ENCODE data around the gene ERICH2.

The ERICH2 gene

GRCh38 chr2:170820757-170821530 is 50.8 kb downstream of the ERICH2 start:
- no peak for DNase-seq (ENCODE audit: low read depth in 2 of 2)
- no peak for TF ChIP-seq CTCF (IDR thresholded peaks at IDR 0.05; ENCODE audit: low read depth, low read length)
- no peak overlapping the region for H3K4me3 ChIP-seq (replicated peaks in 1 of 2; ENCODE audit: low read depth in 2 of 2, low read length in 2 of 2)

GRCh38 chr2:170821531-170822289 is 51.5 kb downstream of the ERICH2 start:
- no peak overlapping the region for H3K4me3 ChIP-seq (replicated peaks in 1 of 2; ENCODE audit: low read depth in 2 of 2, low read length in 2 of 2)
- no peak for DNase-seq (ENCODE audit: low read depth in 2 of 2)
- TF ChIP-seq CTCF (IDR thresholded peaks at IDR 0.05; ENCODE audit: low read depth, low read length), result no peak

GRCh38 chr2:170822290-170823087 is 52.3 kb downstream of the ERICH2 start:
- DNase-seq (ENCODE audit: low read depth in 2 of 2), result no peak
- H3K4me3 ChIP-seq (replicated peaks in 1 of 2; ENCODE audit: low read depth in 2 of 2, low read length in 2 of 2), result no peak overlapping the region
- TF ChIP-seq CTCF (IDR thresholded peaks at IDR 0.05; ENCODE audit: low read depth, low read length), result no peak

- TF ChIP-seq CTCF (IDR thresholded peaks at IDR 0.05; ENCODE audit: low read depth, low read length), result no peak
- no peak overlapping the region for H3K4me3 ChIP-seq (replicated peaks in 1 of 2; ENCODE audit: low read depth in 2 of 2, low read length in 2 of 2)
- no peak for DNase-seq (ENCODE audit: low read depth in 2 of 2)
Measured at GRCh38 chr2:170823088-170823897, 53.1 kb downstream of the ERICH2 start.

- no peak for DNase-seq (ENCODE audit: low read depth in 2 of 2)
- no peak for TF ChIP-seq CTCF (IDR thresholded peaks at IDR 0.05; ENCODE audit: low read depth, low read length)
- H3K4me3 ChIP-seq (replicated peaks in 1 of 2; ENCODE audit: low read depth in 2 of 2, low read length in 2 of 2), result no peak overlapping the region
Measured at GRCh38 chr2:170823898-170824215, 53.7 kb downstream of the ERICH2 start.

GRCh38 chr2:170824526-170825015 is 54.4 kb downstream of the ERICH2 start:
- no peak for TF ChIP-seq CTCF (IDR thresholded peaks at IDR 0.05; ENCODE audit: low read depth, low read length)
- no peak for DNase-seq (ENCODE audit: low read depth in 2 of 2)
- no peak overlapping the region for H3K4me3 ChIP-seq (replicated peaks in 1 of 2; ENCODE audit: low read depth in 2 of 2, low read length in 2 of 2)

Measured in cardiac fibroblast (primary cell).